D721Med (cell line): ENCODE results near the gene RCC1.
"Not testable (repeated sequence)": the region's sequence is repeated elsewhere in the genome, so short reads cannot be mapped to it uniquely, and the experiment has no call there.

Experiments used
- DNase-seq: peaks from one replicate; pipeline ENCODE4 v3.0.0; 2011; ENCODE audit warnings: low spot score; ENCODE audit not compliant: insufficient read length
- FAIRE-seq: peaks from 2 replicates; lab custom pipeline; 2011; peaks lifted over from hg19 to GRCh38; lab: Jason Lieb, UNC
- CTCF ChIP-seq: IDR thresholded peaks from 2 replicates; pipeline ENCODE4 v1.5.1; 2012; ENCODE audit warnings: mild to moderate bottlenecking, control low read depth; ENCODE audit not compliant: insufficient read depth; ENCODE audit errors: missing control alignments

Gene RCC1

GRCh38 chr1:28505406-28506187 lies at the start of gene RCC1:
RCC1 (plus strand) TSS chr1:28506043; CDS start chr1:28529867, 23,824 bp downstream.
- TF ChIP-seq CTCF = no peak
- DNase-seq (peak; percentile 98), FAIRE-seq (peak; percentile 79)

GRCh38 chr1:28456078-28456477 lies 49.8 kb upstream of the RCC1 start:
- DNase-seq = no peak
- no peak for FAIRE-seq
- TF ChIP-seq CTCF = no peak

GRCh38 chr1:28457678-28458077 lies 48.2 kb upstream of the RCC1 start:
- TF ChIP-seq CTCF = no peak
- FAIRE-seq (no peak), DNase-seq (no peak)

- TF ChIP-seq CTCF = no peak
- DNase-seq (no peak), FAIRE-seq (no peak)
Observed at GRCh38 chr1:28458237-28459228, 47.3 kb upstream of the RCC1 start.

- DNase-seq (no peak), FAIRE-seq (no peak)
- TF ChIP-seq CTCF = no peak
Observed at GRCh38 chr1:28466226-28466778, 39.5 kb upstream of the RCC1 start.

- no peak for DNase-seq
- no peak for TF ChIP-seq CTCF
- no peak for FAIRE-seq
Observed at GRCh38 chr1:28470146-28470545, 35.7 kb upstream of the RCC1 start.

GRCh38 chr1:28479497-28479896 lies 26.3 kb upstream of the RCC1 start:
- DNase-seq, FAIRE-seq: not testable (repeated sequence)
